Glomerular visceral epithelial cell (primary cell): ENCODE results near the gene SNCAIP.
"Not testable (repeated sequence)": the region's sequence is repeated elsewhere in the genome, so short reads cannot be mapped to it uniquely, and the experiment has no call there.

Experiments used
- DNase-seq: peaks from one replicate; pipeline ENCODE4 v3.0.0-alpha.2; 2016; ENCODE audit errors: extremely low spot score

The SNCAIP gene

GRCh38 chr5:122465031-122465577 is 153.1 kb downstream of the SNCAIP start:
- no peak for DNase-seq

DNA sequence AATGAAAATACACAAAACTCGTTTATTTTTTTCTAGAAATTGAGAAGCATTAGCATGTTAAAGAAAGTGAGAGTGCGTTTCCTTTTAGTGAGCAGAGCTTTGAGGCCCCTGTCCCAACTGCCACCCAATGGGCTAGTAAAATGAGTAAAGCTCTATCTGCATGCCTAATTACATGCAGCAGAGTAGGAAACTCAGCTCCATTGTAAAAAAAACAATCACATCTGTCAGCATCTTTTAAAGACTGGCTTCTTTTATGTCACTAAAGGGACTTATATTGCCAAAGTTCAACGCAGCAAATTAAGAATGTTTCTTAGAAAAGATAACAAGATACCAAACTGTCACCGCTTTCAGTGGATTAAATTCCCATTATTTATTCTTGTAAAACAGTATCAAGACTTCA is 154.0 kb downstream of the SNCAIP start:
- DNase-seq = no peak

DNA sequence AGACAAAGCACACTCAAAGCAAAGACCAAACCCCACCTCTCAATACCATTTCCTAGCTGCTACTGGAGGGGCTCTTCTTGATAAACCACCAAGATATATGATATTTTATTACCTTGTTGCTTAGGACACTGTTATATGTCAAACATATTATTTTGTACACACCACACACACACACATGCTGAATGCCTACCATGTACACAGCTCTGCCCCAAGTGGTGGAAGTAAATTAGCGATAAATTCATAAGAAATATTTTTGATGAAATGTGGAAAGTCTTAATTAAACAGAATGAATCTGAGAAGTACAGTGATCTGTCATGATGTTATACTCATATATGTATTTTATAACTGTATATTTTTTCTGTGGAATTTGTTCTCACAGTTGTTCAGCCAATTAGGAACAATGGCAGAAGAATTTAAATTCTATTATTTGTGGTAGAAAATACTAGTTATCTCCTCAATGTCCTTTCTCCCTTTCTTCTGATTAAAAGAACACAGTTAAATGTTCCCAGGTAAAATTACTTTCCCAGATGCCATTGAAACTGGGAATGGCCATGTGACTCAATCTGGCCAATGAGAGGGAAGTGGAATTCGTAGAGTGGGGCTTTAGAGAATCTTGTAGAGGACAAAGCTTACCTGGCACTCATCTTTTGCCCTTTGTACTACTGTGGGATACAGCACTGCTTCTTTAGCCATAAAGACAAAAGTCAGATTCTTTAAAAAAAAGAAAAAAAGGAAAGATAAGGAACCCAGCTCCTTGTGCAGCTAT is 156.5 kb downstream of the SNCAIP start:
- no peak for DNase-seq

- no peak for DNase-seq
These were observed 157.4 kb downstream of the SNCAIP start for GRCh38 chr5:122469384-122469919.

DNA sequence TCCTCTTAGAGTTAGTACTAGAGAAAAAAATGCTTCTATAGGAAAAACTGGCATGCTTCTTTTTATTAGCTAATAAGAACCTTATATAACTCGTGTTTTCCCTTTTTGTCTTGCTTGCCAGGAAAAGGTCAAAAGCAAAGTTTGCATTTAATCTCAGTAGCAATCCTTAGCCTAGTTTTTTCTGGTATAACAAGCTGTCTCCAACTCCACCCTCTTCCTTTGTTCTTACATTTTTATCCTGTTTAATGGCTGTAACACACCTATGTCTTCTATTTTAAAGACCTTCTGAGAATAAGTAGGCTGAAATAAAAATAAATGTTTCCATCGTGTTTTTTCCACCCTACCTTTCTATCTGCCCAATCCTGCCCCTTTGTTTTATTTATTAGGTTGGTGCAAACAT is 158.3 kb downstream of the SNCAIP start:
- no peak for DNase-seq

- no peak for DNase-seq
These were observed 159.2 kb downstream of the SNCAIP start for GRCh38 chr5:122471031-122471751.

DNA sequence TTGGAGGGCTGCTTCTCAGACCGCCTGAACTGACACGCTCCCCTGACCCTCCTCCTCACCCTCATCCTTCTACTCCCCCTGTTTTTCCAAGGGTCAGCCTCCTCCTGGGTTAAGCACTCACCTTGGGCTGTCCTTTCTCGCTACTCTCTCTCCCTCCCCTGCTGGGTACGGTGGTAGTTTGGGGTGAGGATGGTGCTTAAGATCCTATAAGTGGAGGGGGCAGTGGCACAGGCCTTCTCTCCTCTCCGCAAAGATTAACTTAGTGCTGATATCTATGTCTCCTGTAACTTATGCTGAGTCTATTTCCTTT is 159.7 kb downstream of the SNCAIP start:
- no peak for DNase-seq

GRCh38 chr5:122473138-122473843 is 161.3 kb downstream of the SNCAIP start:
- no peak for DNase-seq

GRCh38 chr5:122473941-122474340 is 161.9 kb downstream of the SNCAIP start:
- no peak for DNase-seq

GRCh38 chr5:122478741-122479442 is 166.9 kb downstream of the SNCAIP start:
- DNase-seq = no peak

- DNase-seq = no peak
These were observed 168.1 kb downstream of the SNCAIP start for GRCh38 chr5:122480146-122480545.

- no peak for DNase-seq
These were observed 172.1 kb downstream of the SNCAIP start for GRCh38 chr5:122484103-122484502.

- no peak for DNase-seq
These were observed 173.2 kb downstream of the SNCAIP start for GRCh38 chr5:122485226-122485625.

GRCh38 chr5:122486616-122487015 is 174.6 kb downstream of the SNCAIP start:
- DNase-seq = not testable (repeated sequence)

GRCh38 chr5:122490718-122491117 is 178.7 kb downstream of the SNCAIP start:
- no peak for DNase-seq

DNA sequence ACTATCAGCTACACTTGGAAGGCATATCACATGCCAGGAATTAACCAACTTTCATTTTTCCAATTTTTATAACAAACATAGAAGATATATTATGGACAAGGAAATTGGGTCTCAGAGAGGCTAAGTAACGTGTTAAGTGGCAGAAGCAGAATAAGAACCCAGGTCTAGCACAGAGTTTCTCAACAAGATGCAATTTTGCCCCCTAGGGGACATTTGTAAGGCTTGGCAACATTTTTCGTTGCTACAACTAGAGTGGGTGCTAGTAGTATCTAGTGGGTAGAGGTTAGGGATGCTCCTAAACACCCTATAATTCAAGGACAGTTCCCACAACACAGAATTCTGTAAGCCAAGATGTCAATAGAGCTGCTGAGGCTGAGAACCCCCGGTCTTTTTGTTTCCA is 180.6 kb downstream of the SNCAIP start:
- DNase-seq = no peak

DNA sequence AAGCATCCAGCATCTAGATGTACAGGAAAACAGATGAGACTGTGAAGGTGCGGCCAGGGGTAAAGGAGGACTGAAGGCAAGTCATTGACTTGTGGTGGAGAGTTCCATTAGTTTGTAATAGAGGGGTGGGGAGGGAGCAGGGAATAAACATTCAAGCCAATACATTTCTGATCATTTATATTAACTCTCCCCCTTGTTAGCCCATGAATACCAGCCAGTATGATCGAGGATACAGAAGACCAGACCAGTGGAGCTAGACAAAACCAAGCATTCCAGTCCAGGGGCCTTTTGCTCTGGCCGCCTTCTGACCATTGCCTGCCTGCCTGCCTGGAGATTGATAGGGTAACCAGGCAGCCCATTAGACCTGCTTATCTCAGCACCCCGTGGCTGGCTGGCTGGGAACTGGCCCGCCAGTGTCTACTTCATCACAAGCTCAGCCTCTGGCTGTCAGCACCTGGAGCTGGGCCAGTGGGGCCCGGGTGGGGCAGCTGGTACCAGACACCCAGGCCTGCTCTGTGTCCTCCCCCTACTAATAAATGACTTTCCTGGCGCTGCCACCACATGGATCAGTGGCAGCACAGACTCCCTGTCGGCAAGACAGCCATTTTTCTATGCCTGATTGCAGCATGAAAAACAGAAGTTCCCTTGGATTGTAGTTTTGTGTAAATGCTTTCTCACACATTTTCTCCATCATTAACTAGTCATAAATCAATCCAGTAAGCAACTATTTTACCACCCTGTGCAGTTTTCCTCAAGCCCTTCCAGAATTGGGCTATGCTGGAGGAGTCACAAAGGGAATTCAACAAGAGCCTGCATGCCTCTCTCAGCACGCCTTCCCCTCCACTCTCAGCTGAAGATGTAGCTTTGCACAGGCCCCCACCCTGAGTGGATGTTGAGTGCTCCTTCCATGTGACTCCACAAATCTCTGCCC is 181.3 kb downstream of the SNCAIP start:
- DNase-seq = no peak

- no peak for DNase-seq
These were observed 182.1 kb downstream of the SNCAIP start for GRCh38 chr5:122494109-122494508.

DNA sequence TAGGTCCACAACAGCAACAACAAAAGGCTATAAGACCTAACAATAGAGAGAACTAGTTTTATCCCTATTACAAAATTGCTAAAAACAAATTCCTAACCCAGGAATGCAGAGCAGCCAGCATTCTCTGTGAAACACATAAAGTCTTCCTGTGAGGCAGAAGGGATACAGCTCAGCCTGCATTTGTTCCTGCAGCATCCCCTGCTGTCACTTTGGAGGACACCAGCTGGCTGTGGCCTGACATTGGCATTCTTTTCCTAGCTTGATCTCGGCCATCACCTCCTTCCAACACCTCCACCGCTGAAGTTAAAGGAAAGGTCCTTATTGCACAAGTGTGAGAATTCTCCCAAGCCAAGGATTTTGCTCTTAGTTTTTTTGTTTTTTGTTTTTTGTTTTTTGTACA is 186.1 kb downstream of the SNCAIP start:
- DNase-seq = no peak

DNA sequence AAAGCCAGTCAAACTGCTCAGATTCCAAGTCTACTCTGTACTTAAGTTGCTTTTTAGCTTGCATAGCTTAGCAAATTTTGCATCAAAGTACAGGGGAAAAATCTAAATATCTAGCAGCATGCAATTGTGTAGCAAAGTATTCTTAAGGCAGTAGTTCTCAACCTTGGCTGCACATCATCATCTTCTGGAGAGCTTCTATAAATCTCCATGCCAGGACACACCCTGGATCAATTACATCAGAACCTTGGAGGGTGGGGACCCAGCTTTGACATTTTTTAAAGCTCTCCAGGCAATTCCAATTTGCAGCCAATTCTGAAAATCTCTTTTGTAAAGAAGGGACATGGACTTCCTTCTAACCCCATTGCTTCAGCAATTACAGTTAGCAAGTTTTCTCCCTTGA is 187.5 kb downstream of the SNCAIP start:
- no peak for DNase-seq
